GM23338 (cell line): ENCODE data around the gene PSAPL1.

Experiments used
- CREB1 ChIP-seq: fragments of 250-450 bp; sonication (Bioruptor Pico); IDR thresholded peaks from 2 replicates; pipeline ENCODE4 v1.5.0; 2020; ENCODE audit warnings: low read depth, mild to moderate bottlenecking, moderate library complexity
- EZH2 ChIP-seq: fragments of 200-600 bp; sonication (generic); IDR thresholded peaks from one replicate; pipeline ENCODE4 v1.8.0; 2017; ENCODE audit warnings: antibody characterized with exemption, mild to moderate bottlenecking, low read depth; ENCODE audit not compliant: unreplicated experiment
- EZH2phosphoT487 ChIP-seq: fragments of 200-600 bp; sonication (generic); IDR thresholded peaks from one replicate; pipeline ENCODE4 v1.8.1; 2018; ENCODE audit warnings: antibody characterized with exemption; ENCODE audit not compliant: unreplicated experiment
- JUNB ChIP-seq: IDR thresholded peaks from one replicate; pipeline ENCODE4 v1.6.1; 2016; ENCODE audit warnings: antibody characterized with exemption; ENCODE audit not compliant: unreplicated experiment
- POLR2AphosphoS5 ChIP-seq: IDR thresholded peaks from 2 replicates; pipeline ENCODE4 v1.6.1; 2016; ENCODE audit warnings: antibody characterized with exemption, low read depth
- ZNF331 ChIP-seq: fragments of 250-450 bp; sonication (Bioruptor Pico); IDR thresholded peaks from 2 replicates; pipeline ENCODE4 v1.5.0; 2020; ENCODE audit warnings: low read depth, mild to moderate bottlenecking, moderate library complexity
- TF ChIP-seq, protein P1 (sequence below), 2 experiments: fragments of 200-600 bp in 1 of 2; sonication (generic) in 1 of 2; conservative IDR thresholded peaks; 2 replicates each; pipeline versions ENCODE4 v1.5.1 to v1.6.1; 2016 to 2017; ENCODE audit warnings: antibody characterized with exemption in 2 of 2, low read depth in 2 of 2, mild to moderate bottlenecking in 2 of 2, moderate library complexity in 1 of 2
- TF ChIP-seq, protein P2 (sequence below): IDR thresholded peaks from one replicate; pipeline ENCODE4 v1.6.1; 2018; ENCODE audit warnings: antibody characterized with exemption; ENCODE audit not compliant: unreplicated experiment
- TF ChIP-seq, protein P3 (sequence below): fragments of 250-450 bp; sonication (Bioruptor Pico); IDR thresholded peaks from 2 replicates; pipeline ENCODE4 v1.5.0; 2020; ENCODE audit warnings: mild to moderate bottlenecking, moderate library complexity

DNA sequence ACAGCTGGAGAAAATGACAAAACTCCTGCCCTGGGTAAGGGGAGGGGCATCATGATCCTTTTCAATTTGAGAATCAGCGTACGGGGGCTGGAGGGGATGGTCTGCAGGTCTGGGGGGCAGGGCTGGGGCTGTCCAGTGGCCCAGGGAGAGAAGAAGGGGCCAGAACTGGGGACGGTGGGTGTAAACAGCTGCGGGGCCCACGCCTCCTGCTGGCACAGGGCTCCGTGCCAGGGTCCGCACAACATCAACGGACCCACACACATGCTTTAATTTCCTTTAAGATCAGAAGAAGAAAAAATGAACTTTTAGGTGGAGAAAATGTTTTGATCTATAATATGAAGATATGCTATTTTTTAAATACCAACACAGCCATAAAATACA, 52.1 kb downstream of the PSAPL1 start:
- TF ChIP-seq EZH2 (no peak), POLR2AphosphoS5 (no peak), ZNF331 (CRISPR knock-in tag) (no peak), JUNB (no peak), EZH2phosphoT487 (no peak), CREB1 (no peak)
- TF ChIP-seq, protein P1, sequence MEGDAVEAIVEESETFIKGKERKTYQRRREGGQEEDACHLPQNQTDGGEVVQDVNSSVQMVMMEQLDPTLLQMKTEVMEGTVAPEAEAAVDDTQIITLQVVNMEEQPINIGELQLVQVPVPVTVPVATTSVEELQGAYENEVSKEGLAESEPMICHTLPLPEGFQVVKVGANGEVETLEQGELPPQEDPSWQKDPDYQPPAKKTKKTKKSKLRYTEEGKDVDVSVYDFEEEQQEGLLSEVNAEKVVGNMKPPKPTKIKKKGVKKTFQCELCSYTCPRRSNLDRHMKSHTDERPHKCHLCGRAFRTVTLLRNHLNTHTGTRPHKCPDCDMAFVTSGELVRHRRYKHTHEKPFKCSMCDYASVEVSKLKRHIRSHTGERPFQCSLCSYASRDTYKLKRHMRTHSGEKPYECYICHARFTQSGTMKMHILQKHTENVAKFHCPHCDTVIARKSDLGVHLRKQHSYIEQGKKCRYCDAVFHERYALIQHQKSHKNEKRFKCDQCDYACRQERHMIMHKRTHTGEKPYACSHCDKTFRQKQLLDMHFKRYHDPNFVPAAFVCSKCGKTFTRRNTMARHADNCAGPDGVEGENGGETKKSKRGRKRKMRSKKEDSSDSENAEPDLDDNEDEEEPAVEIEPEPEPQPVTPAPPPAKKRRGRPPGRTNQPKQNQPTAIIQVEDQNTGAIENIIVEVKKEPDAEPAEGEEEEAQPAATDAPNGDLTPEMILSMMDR (conservative IDR thresholded peaks at IDR 0.05; ENCODE audit: low read depth in 2 of 2), result no peak
- TF ChIP-seq, protein P2, sequence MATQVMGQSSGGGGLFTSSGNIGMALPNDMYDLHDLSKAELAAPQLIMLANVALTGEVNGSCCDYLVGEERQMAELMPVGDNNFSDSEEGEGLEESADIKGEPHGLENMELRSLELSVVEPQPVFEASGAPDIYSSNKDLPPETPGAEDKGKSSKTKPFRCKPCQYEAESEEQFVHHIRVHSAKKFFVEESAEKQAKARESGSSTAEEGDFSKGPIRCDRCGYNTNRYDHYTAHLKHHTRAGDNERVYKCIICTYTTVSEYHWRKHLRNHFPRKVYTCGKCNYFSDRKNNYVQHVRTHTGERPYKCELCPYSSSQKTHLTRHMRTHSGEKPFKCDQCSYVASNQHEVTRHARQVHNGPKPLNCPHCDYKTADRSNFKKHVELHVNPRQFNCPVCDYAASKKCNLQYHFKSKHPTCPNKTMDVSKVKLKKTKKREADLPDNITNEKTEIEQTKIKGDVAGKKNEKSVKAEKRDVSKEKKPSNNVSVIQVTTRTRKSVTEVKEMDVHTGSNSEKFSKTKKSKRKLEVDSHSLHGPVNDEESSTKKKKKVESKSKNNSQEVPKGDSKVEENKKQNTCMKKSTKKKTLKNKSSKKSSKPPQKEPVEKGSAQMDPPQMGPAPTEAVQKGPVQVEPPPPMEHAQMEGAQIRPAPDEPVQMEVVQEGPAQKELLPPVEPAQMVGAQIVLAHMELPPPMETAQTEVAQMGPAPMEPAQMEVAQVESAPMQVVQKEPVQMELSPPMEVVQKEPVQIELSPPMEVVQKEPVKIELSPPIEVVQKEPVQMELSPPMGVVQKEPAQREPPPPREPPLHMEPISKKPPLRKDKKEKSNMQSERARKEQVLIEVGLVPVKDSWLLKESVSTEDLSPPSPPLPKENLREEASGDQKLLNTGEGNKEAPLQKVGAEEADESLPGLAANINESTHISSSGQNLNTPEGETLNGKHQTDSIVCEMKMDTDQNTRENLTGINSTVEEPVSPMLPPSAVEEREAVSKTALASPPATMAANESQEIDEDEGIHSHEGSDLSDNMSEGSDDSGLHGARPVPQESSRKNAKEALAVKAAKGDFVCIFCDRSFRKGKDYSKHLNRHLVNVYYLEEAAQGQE, result no peak
- TF ChIP-seq, protein P3, sequence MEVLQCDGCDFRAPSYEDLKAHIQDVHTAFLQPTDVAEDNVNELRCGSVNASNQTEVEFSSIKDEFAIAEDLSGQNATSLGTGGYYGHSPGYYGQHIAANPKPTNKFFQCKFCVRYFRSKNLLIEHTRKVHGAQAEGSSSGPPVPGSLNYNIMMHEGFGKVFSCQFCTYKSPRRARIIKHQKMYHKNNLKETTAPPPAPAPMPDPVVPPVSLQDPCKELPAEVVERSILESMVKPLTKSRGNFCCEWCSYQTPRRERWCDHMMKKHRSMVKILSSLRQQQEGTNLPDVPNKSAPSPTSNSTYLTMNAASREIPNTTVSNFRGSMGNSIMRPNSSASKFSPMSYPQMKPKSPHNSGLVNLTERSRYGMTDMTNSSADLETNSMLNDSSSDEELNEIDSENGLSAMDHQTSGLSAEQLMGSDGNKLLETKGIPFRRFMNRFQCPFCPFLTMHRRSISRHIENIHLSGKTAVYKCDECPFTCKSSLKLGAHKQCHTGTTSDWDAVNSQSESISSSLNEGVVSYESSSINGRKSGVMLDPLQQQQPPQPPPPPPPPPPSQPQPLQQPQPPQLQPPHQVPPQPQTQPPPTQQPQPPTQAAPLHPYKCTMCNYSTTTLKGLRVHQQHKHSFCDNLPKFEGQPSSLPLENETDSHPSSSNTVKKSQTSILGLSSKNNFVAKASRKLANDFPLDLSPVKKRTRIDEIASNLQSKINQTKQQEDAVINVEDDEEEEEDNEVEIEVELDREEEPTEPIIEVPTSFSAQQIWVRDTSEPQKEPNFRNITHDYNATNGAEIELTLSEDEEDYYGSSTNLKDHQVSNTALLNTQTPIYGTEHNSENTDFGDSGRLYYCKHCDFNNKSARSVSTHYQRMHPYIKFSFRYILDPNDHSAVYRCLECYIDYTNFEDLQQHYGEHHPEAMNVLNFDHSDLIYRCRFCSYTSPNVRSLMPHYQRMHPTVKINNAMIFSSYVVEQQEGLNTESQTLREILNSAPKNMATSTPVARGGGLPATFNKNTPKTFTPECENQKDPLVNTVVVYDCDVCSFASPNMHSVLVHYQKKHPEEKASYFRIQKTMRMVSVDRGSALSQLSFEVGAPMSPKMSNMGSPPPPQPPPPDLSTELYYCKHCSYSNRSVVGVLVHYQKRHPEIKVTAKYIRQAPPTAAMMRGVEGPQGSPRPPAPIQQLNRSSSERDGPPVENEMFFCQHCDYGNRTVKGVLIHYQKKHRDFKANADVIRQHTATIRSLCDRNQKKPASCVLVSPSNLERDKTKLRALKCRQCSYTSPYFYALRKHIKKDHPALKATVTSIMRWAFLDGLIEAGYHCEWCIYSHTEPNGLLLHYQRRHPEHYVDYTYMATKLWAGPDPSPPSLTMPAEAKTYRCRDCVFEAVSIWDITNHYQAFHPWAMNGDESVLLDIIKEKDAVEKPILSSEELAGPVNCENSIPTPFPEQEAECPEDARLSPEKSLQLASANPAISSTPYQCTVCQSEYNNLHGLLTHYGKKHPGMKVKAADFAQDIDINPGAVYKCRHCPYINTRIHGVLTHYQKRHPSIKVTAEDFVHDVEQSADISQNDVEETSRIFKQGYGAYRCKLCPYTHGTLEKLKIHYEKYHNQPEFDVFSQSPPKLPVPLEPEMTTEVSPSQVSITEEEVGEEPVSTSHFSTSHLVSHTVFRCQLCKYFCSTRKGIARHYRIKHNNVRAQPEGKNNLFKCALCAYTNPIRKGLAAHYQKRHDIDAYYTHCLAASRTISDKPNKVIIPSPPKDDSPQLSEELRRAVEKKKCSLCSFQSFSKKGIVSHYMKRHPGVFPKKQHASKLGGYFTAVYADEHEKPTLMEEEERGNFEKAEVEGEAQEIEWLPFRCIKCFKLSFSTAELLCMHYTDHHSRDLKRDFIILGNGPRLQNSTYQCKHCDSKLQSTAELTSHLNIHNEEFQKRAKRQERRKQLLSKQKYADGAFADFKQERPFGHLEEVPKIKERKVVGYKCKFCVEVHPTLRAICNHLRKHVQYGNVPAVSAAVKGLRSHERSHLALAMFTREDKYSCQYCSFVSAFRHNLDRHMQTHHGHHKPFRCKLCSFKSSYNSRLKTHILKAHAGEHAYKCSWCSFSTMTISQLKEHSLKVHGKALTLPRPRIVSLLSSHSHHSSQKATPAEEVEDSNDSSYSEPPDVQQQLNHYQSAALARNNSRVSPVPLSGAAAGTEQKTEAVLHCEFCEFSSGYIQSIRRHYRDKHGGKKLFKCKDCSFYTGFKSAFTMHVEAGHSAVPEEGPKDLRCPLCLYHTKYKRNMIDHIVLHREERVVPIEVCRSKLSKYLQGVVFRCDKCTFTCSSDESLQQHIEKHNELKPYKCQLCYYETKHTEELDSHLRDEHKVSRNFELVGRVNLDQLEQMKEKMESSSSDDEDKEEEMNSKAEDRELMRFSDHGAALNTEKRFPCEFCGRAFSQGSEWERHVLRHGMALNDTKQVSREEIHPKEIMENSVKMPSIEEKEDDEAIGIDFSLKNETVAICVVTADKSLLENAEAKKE (CRISPR knock-in tag), result no peak
